Measurements from ENCODE around the gene CCDC142.
"Not testable (repeated sequence)": the region's sequence is repeated elsewhere in the genome, so short reads cannot be mapped to it uniquely, and the experiment has no call there.

Gene CCDC142

DNA sequence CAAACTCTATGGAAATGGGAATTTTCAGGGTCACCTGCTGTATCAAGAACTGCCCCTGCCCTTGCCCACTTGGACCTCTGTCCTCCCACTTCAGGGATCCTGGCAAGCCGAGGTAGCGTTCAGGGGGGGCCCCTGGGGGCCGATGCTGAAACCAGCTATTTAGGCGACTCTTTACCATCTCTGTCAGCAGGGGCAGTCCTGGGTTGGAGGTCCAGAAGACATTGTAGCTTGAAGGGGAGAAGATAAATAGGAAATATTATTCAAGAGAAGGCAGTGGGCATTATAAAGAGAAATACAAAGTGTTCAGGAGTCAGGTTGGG is 20.1 kb downstream of the CCDC142 start:
- DNase-seq: no peak

DNA sequence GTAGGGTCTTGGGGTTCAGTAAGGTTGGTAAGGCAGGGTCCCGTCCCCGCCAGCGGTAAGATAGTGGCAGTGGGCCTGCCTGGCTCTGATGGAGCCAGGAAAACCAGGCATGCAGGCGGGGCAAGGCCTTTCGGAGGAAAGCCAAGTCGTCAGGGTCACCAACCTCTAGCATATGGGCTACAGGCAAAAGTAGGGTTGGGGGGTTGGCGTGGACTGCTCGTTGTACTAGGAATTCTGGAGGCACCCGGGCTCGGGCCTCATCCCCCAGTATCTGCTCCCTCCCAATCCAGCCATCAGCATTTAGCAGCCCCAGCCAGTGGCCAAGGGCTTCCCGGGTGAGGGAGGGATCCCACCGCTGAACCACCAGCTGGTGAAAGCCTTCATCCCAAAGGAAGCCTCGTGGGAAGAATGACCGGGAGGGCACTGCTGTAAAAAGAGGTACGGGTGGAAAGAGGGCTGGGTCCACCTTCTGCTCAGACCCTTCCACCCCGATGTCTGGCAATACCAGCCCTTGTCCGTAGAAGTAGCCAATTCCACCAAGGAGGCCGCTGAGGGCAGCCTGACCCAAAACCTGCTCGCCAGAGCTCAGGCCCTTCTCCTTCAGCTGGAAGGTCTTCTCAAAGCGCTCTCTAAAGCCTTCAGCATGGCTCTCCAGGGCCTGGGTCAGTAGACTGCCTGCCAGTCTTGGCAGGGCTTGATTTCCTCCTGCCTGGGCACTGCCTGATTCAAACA is 20.6 kb downstream of the CCDC142 start:
- no peak for DNase-seq

DNA sequence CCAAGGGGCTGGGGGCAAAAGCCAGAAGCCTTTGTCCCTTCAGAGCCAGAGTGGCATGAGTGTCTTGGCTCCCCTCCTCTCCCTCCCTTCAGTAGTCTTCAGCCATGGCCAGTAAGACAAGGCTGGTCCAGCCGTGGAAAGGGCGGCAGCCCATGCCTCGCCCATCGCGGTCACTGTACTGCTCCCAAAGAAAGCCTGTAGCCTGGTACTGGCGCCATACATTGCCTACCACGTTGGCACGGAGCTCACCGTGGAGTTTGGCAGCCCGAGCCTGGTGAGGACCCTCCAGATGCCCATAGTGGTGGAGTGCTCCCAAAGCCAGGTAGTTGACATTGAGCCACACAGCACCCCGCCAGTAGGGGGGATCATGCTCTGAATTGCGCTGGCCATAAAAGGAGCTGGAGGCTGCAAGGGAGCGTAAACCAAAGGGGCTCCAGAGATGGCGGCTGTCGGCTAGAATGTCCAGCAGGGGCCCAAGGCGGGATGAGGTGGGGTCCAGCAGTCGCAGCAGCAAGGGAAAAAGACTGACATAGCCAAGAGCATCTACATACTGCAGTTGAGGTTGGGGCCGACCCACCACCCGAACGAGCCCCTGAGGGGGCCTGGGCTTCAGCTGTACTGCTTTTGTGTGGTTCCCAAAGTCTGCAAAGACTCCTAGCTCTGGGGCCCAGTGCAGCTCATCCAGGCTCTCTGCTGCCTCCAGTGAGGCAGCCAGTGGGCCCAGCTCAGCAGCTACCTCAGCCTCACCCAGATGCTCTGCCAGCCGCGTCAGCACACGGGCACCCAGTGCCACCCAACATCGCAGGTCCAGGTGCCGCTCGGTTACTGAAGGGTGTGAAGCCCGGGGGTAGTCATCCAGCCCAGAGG is 21.4 kb downstream of the CCDC142 start:
- no peak for DNase-seq

DNA sequence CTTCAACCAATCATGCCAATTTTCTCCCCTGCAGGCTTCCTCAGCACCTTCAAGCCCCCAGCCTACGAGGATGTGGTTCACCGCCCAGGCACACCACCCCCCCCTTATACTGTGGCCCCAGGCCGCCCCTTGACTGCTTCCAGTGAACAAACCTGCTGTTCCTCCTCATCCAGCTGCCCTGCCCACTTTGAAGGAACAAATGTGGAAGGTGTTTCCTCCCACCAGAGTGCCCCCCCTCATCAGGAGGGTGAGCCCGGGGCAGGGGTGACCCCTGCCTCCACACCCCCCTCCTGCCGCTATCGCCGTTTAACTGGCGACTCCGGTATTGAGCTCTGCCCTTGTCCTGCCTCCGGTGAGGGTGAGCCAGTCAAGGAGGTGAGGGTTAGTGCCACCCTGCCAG is 22.6 kb downstream of the CCDC142 start:
- not testable (repeated sequence) for DNase-seq

DNA sequence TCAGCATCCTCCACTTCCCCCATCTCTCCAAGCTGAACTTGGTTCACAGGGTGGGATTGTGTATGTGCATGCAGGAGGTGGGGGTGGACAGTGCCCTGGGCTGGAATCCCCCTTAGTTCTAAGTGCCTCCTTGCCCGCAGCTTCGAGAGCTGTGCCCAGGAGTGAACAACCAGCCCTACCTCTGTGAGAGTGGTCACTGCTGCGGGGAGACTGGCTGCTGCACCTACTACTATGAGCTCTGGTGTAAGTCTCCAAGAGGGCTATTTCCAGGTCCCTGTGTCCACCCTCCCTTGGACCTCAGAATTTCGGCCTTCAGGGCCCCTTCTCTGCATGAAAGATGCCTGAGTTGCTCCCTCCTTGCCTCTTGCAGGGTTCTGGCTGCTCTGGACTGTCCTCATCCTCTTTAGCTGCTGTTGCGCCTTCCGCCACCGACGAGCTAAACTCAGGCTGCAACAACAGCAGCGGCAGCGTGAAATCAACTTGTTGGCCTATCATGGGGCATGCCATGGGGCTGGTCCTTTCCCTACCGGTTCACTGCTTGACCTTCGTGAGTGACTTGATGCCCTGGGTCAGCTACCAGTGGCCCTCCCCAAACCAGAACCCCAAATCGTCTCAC is 23.2 kb downstream of the CCDC142 start:
- DNase-seq: not testable (repeated sequence)

DNA sequence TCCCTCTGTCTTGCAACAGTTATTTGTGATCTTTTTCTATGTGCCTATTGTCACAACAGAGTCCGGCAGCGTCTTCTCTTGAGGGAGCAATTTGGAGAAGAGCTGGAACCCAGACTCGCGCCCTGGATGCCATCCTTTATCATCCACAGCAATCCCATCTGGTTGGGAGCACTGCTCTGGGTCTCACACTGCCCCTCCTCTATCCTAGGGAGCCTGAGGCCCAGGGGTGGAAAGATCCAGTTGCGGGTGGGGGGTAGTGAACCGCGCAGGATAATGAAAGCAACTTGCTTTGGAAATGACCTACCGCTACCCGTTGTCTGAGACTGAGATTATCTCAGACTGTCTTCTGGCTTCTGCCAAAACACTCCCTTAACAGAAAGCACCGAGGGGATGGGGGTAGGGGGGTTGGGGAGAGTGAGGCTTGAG is 23.8 kb downstream of the CCDC142 start:
- DNase-seq: no peak

DNA sequence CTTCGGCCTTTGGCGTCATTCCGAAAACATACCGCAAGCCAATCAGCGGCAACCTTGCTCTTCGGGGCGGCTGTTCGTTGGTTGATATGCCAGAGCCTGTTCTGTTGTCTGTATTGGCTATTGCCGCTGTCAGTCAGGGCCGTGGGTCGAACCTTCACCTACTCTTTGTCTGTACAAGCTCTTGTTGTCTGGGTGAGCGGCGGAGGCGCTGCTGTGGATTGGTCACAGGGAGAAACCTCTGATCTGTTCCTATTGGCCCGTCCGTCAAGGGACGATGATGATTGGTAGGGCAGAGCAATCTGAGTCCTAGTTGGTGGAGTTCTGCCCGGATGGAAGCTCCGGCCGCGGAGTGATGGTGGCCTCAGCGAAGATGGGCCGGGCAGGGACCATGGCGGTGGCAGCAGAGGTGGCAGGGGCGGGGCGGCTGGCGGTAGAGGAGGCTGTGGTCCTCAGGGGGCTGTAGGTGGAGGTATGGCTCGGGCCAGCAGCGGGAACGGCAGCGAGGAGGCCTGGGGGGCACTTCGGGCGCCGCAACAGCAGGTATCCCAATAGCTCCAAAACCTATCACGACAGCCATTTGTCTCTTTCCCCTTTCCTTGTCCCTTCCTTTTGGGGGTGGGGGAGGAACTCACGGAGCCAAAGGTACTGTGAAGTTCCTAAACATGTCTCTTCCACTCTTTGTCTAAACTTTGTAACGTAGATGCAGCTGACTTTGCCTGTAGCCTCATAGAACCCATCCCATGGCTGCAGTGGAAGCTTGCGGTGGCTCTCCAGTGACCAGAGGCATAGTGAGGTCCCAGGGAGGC is 24.5 kb downstream of the CCDC142 start, which contains the start of gene WBP1:
TSS of gene WBP1 (plus strand) at position 307 of the 806 bp plus-strand sequence. CDS start at position 472, 165 bp downstream.
- peak; percentile 97 to 100 (median 99) for DNase-seq

DNA sequence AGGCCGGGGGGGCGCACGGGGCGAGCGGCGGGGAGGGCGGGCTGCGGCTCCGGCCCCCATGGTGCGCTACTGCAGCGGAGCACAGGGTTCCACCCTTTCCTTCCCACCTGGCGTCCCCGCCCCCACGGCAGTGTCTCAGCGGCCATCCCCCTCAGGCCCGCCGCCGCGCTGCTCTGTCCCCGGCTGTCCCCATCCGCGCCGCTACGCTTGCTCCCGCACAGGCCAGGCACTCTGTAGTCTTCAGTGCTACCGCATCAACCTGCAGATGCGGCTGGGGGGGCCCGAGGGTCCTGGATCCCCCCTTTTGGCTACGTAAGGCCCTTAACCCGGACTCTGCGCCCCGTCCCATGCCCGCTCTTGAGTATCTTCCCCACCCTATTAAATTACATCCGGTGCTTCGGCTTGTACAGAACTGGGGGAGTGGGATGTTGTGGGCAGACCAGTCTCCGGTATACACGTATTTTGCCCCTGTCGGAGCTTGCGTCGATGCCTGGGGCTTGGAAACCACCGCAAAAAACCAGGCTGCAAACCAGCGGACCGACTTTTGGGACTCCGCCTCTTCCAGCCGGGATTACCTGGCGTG is 25.2 kb downstream of the CCDC142 start:
- peak; percentile 64 to 84 (median 71) for DNase-seq

DNA sequence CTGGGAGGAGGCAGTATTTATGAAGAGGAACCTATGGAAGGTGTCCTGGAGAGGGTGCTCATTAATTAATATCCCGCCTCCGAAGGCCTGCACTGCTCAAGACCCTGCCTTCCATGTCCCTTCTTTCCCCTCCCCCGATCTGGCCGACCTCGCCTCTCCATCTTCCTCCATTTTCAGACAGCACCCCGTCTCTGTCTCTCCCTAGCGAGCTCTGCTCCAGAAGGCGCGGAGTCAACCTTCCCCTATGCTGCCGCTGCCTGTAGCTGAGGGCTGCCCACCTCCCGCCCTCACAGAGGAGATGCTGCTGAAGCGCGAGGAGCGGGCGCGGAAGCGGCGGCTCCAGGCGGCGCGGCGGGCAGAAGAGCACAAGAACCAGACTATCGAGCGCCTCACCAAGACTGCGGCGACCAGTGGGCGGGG is 25.7 kb downstream of the CCDC142 start:
- no peak for DNase-seq

DNA sequence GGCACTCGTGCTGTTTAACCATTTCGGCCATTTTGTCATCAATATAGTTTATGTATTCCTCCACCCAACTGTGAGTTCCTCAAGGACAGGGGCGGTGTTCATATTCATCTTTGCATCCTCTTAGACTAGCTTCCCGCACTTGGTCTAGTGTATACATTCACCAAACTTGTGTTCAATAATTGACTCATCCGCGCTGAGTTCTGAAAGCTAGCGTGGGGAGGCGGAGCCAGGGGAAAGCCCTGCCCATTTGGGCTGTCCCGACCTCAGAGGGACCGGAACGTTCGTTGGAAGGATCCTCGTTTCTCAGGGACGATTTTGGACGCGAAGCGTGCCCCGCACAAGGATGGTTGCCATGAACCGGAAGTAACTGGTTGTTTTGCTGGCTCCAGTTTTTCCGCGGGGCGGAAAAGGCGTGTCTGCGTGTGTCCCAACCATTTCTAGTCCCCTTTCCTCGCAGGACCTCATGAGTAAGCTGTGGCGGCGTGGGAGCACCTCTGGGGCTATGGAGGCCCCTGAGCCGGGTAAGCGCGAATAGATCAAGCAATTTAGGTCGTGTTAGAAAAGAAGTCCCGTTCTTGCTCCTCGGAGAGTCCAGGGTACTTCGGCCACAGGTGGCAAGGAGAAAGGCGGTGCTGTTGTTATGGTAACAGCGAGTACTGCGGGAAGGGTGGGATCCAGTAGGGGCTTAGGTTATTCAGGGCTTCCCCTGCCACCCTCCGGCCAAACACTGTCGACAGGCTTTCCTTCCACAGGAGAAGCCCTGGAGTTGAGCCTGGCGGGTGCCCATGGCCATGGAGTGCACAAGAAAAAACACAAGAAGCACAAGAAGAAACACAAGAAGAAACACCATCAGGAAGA is 27.9 kb downstream of the CCDC142 start, which contains the start of gene INO80B:
TSS of gene INO80B (plus strand) at position 434 of the 858 bp plus-strand sequence. CDS start at position 464, 30 bp downstream.
- peak; percentile 87 to 98 (median 93) for DNase-seq

DNA sequence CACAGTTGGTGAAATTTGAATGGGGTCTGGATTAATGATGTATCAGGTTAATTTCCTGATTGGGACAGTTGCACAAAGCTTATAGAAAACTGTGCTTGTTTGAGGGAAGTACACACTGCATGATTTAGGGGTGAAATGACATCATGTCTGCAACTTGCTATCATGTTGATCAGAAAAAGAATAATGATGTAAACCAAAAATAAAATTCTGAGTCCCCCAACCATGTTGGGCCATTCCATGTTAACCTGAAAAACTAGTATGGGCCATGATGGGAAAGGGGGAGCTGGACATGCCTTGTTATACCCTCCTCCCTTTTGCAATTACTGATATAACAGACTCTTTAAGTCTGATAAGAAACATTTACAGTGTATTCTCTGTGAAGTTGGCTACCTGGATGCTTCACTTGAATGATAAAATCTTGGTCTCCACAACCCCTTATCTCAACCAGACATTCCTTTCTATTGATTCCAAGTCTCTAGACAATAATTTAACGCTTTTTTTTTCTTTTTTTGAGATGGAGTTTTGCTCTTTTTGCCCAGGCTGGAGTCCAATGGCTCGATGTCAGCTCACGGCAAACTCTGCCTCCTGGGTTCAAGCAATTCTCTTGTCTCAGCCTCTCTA is 32.1 kb downstream of the CCDC142 start:
- DNase-seq: no peak

DNA sequence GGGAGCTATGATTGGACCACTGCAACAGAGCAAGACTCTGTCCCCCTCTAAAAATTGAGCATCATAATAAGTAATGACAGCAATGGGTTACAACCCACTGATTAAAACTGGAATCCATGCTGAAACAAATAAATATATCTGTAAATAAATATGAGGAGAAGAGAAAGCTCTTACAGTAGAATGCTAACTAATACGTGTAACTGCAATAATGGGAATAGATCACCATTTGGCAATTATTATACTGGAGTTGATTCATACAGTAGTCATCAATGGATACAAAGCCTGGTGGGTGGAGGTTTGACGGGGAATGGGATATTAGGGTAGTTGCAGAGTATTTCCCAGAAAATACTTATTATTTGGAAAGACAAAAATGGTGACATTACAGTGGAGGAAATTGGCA is 34.0 kb downstream of the CCDC142 start:
- no peak for DNase-seq

DNA sequence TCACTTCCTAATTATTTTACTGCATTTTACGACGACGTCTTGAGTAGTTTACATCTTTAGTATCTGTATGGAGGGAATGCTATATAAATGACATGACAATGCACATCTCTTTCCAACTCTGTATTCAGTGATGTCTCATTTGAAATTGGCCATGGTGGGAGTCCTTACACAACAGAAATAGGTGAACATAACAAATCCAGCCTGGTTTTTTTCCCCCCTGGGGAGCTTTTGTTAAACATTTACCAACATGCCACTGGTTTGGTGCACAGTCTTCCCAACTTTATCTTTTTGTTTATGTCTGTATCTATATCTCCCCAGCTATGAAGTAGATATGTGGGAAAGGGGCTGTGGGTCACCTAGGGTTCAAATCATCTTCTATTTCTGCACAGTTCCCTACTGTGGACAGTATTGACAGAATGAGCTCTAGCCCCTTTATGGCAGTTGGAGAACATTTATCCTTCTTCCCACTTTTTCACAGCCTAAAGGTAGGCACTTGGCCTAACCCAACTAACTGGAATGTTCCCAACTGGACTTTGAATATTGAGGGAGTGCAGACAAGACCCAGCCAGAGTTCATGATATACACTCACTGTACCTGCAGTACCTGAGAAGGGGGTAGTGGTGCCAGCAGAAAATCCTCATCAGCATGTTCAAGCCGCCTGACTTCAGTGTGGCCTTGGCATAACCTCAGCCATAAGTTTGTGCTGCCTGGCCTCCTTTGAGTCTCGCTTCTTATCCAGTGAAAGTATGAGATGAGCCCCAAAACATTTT is 35.4 kb downstream of the CCDC142 start:
- DNase-seq: no peak

DNA sequence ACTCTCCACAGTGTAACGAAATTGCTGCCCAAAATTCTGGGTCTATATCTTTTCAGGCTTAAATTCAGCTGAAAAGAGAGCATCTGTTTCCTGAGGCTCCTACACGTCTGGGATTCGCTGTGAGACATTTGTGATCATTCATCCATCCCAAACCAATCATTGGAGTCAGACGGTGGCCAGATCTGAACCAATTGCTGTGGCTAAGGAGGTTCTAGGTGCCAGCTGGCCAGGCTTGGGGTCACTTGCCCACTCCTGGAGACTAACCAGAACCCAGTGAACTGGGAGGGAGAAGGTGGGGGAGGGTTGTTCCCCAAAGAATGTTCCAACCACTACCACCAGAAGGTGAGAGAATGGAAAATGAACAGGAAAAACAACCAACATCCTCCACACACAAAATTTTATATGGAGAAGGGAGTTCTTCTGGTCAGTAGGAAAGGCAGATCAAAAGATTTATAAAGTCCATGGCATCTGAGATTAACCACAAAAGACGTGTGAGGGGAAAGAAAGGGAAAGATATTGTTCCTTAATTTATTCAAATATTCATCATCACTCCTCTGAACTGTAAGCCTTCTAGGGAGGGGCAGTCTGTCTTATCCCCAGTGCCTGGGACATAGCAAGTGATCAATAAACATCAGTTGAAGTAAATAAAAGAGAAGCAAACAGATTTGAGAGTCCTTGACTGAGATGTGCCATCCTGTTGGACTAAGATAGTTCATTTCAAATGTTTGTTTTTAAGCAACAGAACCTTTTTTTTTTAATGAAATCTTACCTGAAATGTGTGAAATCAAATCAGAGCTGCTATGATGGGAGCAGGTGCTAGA is 38.1 kb downstream of the CCDC142 start:
- DNase-seq: no peak

DNA sequence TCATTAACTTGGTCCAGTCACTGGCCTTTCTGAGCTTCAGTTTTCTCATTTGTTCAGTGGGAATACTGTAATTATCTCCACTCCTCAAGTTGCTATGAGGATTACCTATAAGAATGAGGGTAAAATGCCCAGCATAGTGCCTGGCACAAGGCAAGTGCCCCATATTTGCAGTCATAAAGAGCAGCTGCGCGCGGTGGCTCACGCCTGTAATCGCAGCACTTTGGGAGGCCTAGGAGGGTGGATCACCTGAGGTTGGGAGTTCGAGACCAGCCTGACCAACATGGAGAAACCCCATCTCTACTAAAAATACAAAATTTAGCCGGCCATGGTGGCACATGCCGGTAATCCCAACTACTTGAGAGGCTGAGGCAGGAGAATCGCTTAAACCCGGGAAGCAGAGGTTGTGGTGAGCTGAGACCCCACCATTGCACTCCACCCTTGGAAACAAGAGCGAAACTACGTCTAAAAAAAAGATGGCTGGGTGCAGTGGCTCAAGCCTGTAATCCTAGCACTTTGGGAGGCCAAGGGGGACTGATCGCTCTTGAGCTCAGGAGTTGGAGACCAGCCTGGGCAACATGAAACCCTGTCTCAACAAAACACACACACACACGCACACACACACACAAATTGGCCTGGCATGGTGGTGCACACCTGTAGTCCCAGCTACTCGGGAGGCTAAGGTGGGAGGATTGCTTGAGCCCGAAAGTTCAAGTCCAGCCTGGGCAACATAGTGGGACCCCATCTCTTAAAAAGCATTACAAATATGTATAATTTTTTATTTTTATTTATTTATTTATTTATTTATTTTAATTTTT is 40.1 kb downstream of the CCDC142 start:
- DNase-seq: not testable (repeated sequence)

DNA sequence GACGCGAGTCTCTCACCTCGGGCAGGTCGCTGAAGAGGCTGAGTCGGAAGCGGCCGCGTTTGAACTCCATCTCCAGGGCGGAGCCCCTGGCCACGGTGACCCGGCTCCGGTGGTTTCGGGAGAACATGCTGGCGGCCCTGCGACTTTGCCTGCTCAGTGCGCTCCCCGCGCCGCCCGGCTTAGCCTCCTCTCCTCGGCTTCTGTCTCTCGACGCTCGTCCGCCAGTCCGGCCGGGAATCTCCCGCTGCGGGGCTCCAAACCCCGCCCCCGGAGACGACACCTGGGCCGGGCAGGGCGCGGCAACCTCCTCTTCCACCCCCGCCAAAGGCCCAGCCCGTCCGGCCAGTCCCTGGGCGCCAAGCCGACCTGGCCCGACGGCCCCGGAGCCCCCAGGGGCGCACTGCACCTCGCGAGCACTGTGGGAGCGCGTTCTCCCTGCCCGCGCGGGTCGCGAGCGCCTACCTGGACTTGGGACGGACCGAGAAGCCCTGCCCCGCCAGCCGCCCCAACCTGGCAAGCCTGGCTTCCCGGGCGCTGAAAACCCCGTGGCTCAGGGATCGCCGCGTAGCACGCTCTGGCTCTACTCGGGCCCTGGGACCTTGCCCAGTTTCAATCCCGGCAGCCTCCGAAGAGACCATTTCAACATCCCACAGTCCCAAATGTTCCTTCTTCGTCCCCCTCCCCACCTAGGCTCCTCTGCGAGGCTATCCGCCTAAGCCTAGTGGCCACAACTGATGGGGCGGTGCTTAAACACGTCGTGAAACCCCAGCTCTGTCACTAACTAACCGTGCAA is 40.9 kb downstream of the CCDC142 start, which contains the start of gene RTKN:
TSS of gene RTKN (minus strand) at position 248 of the 793 bp plus-strand sequence. CDS start at position 127, 121 bp downstream.
- DNase-seq: peak in 1 of 5 donors; percentile 17

DNA sequence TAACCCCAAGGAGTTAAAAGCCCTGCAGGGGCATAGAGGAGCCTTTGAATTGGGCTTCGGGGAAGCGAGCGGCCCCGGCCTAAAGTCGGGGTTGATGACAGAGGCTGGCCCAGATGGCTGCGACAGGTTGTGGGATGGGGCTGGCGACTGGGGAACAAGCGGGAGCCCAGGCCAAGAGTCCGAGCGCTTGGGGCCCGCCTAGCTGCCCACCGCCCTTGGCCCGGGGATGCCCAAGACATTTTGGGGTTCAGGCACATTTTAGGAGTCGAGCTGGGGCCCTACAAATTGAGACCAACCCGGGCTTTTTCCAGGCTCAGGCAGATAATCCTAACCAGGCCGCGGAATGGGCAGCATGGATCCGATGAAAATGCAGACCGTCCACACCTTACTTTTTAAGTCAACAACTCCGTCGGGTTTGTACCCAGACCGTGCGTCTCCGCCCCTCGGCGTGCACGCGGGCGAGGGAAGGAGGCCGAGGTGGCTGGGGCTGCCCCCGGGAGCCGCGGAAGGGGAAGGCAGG is 41.6 kb downstream of the CCDC142 start:
- DNase-seq: no peak
